ENCODE measurements around the gene KIF22.

The KIF22 gene

GRCh38 chr16:29804455-29805231 is 14.1 kb downstream of the KIF22 start:
- DNase-seq: peak; percentile 5

- DNase-seq: peak; percentile 77
These were observed 14.9 kb downstream of the KIF22 start for GRCh38 chr16:29805232-29806098.

- no peak for DNase-seq
These were observed 15.6 kb downstream of the KIF22 start, which contains the start of gene MAZ for GRCh38 chr16:29806099-29806579. MAZ (plus strand) TSS chr16:29806529; CDS start chr16:29806702, 173 bp downstream.

- DNase-seq: peak; percentile 57
These were observed 16.3 kb downstream of the KIF22 start for GRCh38 chr16:29806641-29807425.

DNA sequence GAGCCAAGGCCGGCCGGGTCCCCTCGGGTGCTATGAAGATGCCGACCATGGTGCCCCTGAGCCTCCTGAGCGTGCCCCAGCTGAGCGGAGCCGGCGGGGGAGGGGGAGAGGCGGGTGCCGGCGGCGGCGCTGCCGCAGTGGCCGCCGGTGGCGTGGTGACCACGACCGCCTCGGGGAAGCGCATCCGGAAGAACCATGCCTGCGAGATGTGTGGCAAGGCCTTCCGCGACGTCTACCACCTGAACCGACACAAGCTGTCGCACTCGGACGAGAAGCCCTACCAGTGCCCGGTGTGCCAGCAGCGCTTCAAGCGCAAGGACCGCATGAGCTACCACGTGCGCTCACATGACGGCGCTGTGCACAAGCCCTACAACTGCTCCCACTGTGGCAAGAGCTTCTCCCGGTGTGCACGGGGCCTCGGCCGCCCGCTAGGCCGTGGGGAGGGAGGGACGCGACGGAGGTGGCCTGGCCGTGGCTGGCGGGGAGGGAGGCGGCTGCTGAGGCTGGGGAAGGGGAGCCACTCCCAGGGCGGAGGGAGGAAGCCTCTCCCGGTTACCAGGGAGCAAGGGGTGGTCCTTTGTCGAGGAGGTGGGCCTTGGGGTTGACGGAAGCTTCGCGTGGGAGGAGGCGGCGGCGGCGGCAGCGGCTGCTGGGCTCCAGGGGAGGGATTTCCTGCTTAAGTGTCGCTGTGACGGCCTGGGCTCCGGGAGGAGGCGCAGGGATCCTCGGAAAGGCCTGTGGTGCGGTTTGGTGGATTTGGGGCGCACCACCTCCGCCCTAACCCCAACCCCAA is 17.1 kb downstream of the KIF22 start:
- peak; percentile 59 for DNase-seq

- no peak for DNase-seq
These were observed 17.8 kb downstream of the KIF22 start for GRCh38 chr16:29808219-29808900.

DNA sequence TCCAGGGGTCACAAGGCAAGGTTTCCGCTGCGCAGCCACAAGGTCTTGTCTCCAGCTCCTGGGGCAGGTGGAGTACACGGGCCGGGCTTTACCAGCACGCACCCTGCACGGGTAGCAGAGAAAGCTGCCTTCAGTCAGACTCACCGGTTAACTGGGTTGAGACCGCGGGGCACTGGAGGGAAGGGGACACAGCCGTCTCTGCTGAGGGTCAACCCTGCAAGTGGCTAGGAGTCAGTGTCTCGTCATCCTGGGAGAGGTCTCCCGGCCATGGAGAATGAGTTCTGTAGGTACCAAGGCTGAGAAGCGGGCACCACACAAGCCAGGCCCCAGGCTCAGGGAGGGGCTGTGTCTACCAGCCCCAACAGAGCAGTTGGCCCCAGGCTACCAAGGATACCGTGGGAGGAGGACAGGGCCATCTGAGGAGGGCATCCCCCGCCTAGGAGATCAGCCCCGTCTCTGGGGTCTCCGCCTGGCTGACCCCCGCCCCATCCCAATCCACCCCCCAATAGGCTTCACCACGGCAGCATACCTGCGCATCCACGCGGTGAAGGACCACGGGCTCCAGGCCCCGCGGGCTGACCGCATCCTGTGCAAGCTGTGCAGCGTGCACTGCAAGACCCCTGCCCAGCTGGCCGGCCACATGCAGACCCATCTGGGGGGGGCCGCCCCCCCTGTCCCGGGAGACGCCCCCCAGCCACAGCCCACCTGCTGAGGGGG is 18.6 kb downstream of the KIF22 start:
- no peak for DNase-seq

GRCh38 chr16:29809850-29810698 is 19.5 kb downstream of the KIF22 start:
- DNase-seq: no peak

DNA sequence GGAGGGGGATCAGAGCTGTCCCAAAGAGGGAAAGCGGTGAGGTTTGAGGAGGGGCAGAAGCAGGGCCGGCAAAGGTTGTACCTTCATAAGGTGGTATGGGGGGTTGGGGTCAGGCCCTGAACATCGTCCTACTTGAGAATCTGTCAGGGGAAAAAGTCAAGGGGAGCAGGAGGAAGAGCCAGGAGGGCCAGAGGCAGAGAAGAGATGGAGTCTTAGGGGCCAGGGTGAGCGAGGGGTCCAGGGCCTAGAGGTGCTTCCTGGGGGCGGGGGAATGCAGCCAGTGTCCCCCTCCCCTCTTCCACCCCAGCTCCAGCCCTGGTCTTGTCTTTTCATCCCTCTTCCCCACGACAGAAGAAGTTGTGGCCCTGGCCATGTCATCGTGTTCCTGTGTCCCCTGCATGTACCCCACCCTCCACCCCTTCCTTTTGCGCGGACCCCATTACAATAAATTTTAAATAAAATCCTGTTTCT is 20.2 kb downstream of the KIF22 start:
- DNase-seq: no peak

DNA sequence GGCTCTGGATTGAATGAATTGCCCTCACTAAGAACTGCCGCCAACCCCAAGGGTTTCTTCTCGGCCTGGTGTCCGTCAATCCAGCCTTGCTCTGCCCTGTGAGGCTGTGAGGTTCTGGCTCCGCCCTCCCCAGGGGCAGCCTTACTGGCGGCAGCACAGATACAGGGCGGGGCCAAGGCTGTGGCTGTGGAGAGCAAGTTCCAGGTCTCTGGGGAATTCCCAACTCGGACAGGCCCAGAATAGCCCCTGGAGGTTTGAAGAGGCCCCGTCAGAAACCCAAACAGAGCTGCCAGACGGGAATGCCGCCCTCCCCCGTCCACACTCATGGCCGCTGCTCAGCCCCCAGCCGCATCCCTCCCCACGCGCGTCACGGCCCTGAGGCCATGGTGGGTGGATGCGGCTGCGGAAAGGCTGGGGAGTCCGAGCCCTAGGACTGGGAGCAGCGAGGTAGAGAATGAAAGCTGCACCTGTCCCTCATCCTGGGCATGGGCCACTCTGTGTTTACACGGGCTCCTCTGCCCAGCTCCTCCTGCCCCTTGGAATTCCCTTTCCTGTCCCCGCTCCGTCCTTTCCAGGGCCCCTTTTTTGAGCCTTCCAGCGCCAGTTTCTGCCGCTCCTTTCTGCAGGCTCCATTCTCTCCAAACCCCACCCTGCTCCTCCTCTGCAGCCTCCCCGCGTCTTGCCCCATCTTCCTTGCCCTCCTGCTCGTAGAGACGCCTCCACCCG is 20.8 kb downstream of the KIF22 start:
- DNase-seq: peak; percentile 67

DNA sequence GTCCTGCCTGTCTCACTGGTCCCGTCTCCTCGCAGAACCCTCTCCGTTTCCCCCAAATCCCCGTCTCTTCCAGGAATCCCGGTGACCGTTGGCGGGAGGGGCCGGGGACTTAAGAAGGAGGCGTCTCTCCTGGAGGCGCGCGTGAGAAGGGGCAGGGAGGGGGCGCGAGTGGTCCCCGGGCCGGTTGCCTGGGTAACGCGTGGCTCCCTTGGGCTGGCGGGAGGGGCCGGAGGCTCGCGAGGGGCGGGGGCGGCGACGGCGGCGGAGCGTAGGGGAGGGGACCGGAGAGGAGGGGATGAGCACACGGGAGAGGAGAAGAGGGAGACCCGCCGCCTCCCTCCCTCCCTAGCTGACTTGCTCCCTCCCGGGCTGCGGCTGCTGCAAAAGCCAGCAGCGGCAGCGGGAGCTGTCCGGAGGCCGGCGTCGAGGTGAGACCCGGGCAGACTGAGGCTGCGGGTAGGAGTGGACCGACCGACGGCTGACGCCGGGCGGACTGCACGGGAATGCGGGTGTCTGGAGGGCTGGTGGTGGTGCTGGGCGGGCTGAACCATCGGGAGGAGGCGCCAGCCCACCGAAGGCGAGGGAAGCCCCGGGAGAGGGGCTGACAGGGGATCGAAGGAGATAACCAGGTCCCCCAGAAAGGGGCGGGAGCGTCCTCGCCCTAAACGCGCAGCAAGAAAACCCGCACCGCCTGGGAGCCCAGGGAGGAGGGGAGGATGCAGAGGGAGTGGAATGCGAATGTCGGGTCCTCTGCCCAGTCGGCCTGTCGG is 21.5 kb downstream of the KIF22 start, which contains the start of gene PRRT2:
PRRT2 (plus strand) TSS at position 298 of the 770 bp plus-strand sequence. CDS start 862 bp downstream, outside the sequence.
- DNase-seq: peak; percentile 34

DNA sequence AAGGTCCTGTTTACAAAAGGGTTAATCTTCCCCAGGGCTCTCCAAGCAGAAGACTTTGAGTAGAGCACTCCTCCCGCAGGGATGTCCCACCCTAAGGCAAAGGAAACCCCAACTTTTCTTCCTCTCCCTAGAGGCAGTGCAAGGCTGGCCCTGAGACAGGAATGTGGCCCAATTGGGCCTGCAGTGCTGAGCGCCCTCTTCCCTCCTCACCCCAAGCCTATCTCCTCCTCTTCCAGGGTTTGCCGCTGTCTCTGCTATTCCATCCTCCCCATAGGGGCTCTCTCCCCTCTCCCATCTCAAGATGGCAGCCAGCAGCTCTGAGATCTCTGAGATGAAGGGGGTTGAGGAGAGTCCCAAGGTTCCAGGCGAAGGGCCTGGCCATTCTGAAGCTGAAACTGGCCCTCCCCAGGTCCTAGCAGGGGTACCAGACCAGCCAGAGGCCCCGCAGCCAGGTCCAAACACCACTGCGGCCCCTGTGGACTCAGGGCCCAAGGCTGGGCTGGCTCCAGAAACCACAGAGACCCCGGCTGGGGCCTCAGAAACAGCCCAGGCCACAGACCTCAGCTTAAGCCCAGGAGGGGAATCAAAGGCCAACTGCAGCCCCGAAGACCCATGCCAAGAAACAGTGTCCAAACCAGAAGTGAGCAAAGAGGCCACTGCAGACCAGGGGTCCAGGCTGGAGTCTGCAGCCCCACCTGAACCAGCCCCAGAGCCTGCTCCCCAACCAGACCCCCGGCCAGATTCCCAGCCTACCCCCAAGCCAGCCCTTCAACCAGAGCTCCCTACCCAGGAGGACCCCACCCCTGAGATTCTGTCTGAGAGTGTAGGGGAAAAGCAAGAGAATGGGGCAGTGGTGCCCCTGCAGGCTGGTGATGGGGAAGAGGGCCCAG is 22.4 kb downstream of the KIF22 start:
- DNase-seq: no peak

DNA sequence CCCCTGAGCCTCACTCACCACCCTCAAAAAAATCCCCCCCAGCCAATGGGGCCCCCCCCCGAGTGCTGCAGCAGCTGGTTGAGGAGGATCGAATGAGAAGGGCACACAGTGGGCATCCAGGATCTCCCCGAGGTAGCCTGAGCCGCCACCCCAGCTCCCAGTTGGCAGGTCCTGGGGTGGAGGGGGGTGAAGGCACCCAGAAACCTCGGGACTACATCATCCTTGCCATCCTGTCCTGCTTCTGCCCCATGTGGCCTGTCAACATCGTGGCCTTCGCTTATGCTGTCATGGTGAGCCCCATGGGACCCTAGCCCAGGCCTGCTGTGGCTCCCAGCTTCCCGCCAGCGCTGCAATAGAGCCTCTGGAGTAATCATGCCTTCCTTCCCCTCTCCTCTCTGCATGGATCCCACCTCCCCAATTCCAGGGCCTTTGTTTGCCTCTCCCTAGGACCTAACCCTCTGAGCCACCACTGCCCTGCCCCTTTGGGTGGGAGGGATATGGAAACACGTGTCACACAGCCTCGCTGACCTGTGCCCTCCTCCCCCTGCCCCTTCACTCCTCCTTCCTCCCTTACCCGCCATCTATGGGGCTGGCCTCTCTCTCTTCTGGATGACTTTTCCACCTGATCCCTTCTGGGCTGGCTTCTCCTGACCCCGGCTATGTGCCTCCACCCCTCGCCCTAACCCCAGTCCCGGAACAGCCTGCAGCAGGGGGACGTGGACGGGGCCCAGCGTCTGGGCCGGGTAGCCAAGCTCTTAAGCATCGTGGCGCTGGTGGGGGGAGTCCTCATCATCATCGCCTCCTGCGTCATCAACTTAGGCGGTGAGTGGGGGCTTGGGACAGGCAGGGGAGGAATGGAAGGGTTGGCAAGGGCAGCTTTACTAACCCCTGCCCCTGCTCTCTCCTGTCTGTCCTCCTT is 23.4 kb downstream of the KIF22 start:
- no peak for DNase-seq

DNA sequence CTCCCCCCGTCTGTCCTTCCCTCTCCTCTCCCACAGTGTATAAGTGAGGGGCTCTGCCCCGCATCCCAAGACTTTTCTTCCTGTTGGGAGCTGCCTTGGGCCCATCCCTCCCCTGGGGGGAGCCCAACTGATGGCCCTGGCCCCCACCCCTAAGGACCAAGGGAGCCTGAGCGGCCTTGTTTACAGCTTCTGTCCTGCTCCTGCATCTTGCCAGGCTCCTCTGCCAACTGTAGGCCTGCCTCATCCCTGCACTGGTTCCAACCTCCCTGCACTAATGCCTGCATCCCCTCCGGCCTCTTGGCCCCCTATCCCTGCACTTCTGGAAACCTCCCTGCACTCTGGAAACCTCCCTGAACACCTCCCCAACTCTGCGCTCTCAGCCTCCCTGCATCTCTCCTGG is 24.0 kb downstream of the KIF22 start:
- no peak for DNase-seq

DNA sequence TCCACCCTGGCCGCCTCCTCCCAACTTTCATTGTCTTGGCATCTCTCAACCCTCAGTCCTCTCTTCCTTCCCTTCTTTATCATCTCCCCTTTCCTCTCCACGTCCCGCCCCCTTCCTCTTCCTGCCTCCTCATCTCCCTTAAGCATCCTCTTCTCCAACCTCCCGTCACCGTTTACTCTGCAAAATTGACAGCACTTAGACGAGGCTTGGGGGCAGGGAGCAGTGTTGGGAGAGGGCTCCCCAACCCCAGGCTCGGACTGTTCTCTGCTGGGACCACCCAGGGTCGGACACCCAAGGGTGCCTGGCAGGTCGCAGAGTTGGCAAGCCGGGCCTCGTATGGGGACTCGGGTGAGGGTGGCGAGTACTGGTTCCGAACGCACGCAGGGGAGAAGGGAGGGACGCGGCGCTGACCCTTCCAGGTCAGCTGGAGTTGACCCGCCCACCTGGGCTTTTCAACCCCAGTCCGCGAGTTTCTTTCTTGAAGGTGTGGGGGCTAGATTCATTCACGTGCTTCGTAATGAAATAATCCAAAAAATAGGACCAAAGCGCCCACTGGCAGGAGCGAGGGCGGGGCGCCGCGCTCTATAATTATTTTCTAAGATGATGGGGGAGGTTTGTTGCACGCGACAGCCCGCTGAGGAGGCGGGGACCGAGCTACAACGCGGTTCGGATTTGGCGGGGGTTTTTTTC is 24.6 kb downstream of the KIF22 start:
- DNase-seq: no peak
